K562 (cell line): ENCODE results near the gene B4GALT5. TPM values are rescaled to one million over a fixed set of nuclear protein-coding genes. Genes with fewer than 3 reads are reported as not detected.

Experiments used
- ATAC-seq: fragments of 200-7000 bp; cut with Tn5 transposase; 3 replicates; pipeline ENCODE4 v1.9.1; 2020; ENCODE audit warnings: moderate library complexity
- BruUV-seq: library from RNA; stranded (reverse); fragments of 400-500 nt; replicated peaks from 2 replicates; lab custom pipeline; 2021; lab: Mats Ljungman, UMichigan
- CTCF ChIA-PET: fragments of 300-600 bp; formaldehyde crosslinking; extraction: SDS; loops from one replicate; lab custom pipeline; 2021; ENCODE audit warnings: low intra/inter-chr PET ratio; lab: Yijun Ruan, JAX
- POLR2A ChIA-PET: fragments of 300-600, 350-650 bp; sonication (Branson Sonifier 250); formaldehyde crosslinking; extraction: SDS; loops from one replicate; lab custom pipeline; 2021; ENCODE audit warnings: antibody characterized with exemption, inconsistent platforms; lab: Yijun Ruan, JAX
- DNase-seq, 4 experiments: peaks; one replicate each; pipeline versions ENCODE4 v3.0.0 to v3.0.0-alpha.2; 2011 to 2018; ENCODE audit warnings: low spot score in 3 of 4, mixed read lengths in 3 of 4; ENCODE audit errors: extremely low read depth in 1 of 4
- FAIRE-seq: peaks from 2 replicates; lab custom pipeline; 2011; peaks lifted over from hg19 to GRCh38; lab: Jason Lieb, UNC
- H2AFZ ChIP-seq: 2 replicates; pipeline ENCODE4 v1.6.0; 2011; ENCODE audit warnings: low read depth, low read length, control low read depth, inconsistent platforms
- H3K27ac ChIP-seq: fragments of 200-600 bp; 3 replicates; pipeline ENCODE4 v1.8.0; 2011; ENCODE audit warnings: low read depth, mild to moderate bottlenecking, control low read depth, inconsistent platforms, low read length, moderate library complexity, mixed read lengths; ENCODE audit errors: extremely low read depth
- H3K27me3 ChIP-seq, 2 experiments: fragments of 300-600 bp in 1 of 2; 2 replicates in 1 of 2; 3 replicates in 1 of 2; pipeline versions ENCODE4 v1.6.0 to v1.8.0; 2011; ENCODE audit warnings: inconsistent platforms in 2 of 2, low read length in 2 of 2, mild to moderate bottlenecking in 1 of 2, mixed read lengths in 1 of 2, moderate library complexity in 1 of 2; ENCODE audit not compliant: control insufficient read depth in 2 of 2, insufficient read depth in 2 of 2
- H3K36me3 ChIP-seq: fragments of 300-600 bp; 3 replicates; pipeline ENCODE4 v1.8.0; 2011; ENCODE audit warnings: mild to moderate bottlenecking, low read length, inconsistent platforms; ENCODE audit not compliant: control insufficient read depth, insufficient read depth
- H3K4me1 ChIP-seq, 2 experiments: fragments of 200-600 bp in 1 of 2; replicated peaks in 1 of 2; 2 replicates in 1 of 2; 3 replicates in 1 of 2; pipeline versions ENCODE4 v1.5.1 to v1.8.0; 2011; ENCODE audit warnings: inconsistent platforms in 2 of 2, low read length in 2 of 2, mild to moderate bottlenecking in 1 of 2, mixed read lengths in 1 of 2, moderate library complexity in 1 of 2; ENCODE audit not compliant: control insufficient read depth in 2 of 2, insufficient read depth in 2 of 2
- H3K4me2 ChIP-seq: 2 replicates; pipeline ENCODE4 v1.6.1; 2011; ENCODE audit warnings: low read length, control low read depth, inconsistent platforms, mixed read lengths; ENCODE audit not compliant: insufficient read depth
- H3K4me3 ChIP-seq: fragments of 200-600 bp; sonication (generic), shearing (Covaris generic); 2 replicates; pipeline ENCODE4 v1.5.1; 2016; ENCODE audit warnings: control low read depth, inconsistent platforms
- H3K79me2 ChIP-seq: fragments of 200-600 bp; 3 replicates; pipeline ENCODE4 v1.8.0; 2011; ENCODE audit warnings: low read length, inconsistent platforms; ENCODE audit not compliant: control insufficient read depth, insufficient read depth
- H3K9ac ChIP-seq, 2 experiments: 2 replicates each; pipeline versions ENCODE4 v1.6.0 to v1.6.1; 2011; ENCODE audit warnings: low read depth in 2 of 2, low read length in 2 of 2, control low read depth in 1 of 2, inconsistent platforms in 1 of 2, mild to moderate bottlenecking in 1 of 2, mixed read lengths in 1 of 2; ENCODE audit not compliant: insufficient read depth in 1 of 2
- H3K9me1 ChIP-seq: one replicate; pipeline ENCODE4 v1.6.0; 2011; ENCODE audit warnings: inconsistent platforms, mild to moderate bottlenecking, low read length, moderate library complexity; ENCODE audit not compliant: control insufficient read depth, insufficient read depth
- H3K9me3 ChIP-seq: replicated peaks from 2 replicates; pipeline ENCODE4 v1.5.1; 2011; ENCODE audit warnings: low read depth, low read length, inconsistent platforms; ENCODE audit not compliant: control insufficient read depth, insufficient read depth
- H4K20me1 ChIP-seq: replicated peaks from 2 replicates; pipeline ENCODE4 v1.6.1; 2011; ENCODE audit warnings: low read length, inconsistent platforms, mixed read lengths; ENCODE audit not compliant: control insufficient read depth, insufficient read depth
- TRIM24 ChIP-seq, 2 experiments: fragments of 450-650 bp; IDR thresholded peaks; 2 replicates each; pipeline ENCODE4 v1.6.1; 2016
- ZNF12 ChIP-seq: sonication (generic); formaldehyde crosslinking; IDR thresholded peaks from 2 replicates; pipeline ENCODE4 v1.4.0; 2020; ENCODE audit warnings: mild to moderate bottlenecking, missing genetic modification reagents
- ZNF184 ChIP-seq: sonication (generic); formaldehyde crosslinking; IDR thresholded peaks from 2 replicates; pipeline ENCODE4 v1.5.0; 2020; ENCODE audit warnings: missing genetic modification reagents
- WGBS: fragments of 100-300 bp; shearing (Covaris generic); methylation state at CpG from one replicate; pipeline ENCODE4 v1.1.6; 2016; ENCODE audit warnings: low coverage, mixed read lengths; ENCODE audit not compliant: insufficient coverage; ENCODE audit errors: missing lambda C conversion rate; 5-methylcytosine and 5-hydroxymethylcytosine counted together
- in situ Hi-C: fragments of 300-500 bp; cut with MboI; formaldehyde crosslinking; loops from 4 replicates; pipeline ENCODE4 v1.15.0; 2018; ENCODE audit warnings: inconsistent platforms, mixed read lengths
- intact Hi-C: fragments of 100-400 bp; cut with micrococcal nuclease; formaldehyde crosslinking; loops from 2 replicates; pipeline ENCODE4 v1.14.2; 2022
- polyA plus RNA-seq, 8 experiments: library from polyadenylated mRNA; depleted of rRNA in 4 of 8; stranded (reverse) in 5 of 8; unstranded in 3 of 8; fragments of >200 nt; fragmentation: Nextera tagmentation in 2 of 8; fragmentation: Illumina TruSeq in 1 of 8; extraction: Ambion mirVana in 2 of 8; extraction: Trizol in 1 of 8; gene quantifications; 2 replicates each; pipeline versions ENCODE4 v1.2.1 to v1.2.3, GENCODE V29; 2011 to 2014; ENCODE audit warnings: inconsistent platforms in 1 of 8, missing spikeins in 1 of 8
- total RNA-seq, 7 experiments: library from RNA; depleted of rRNA in 6 of 7; stranded (reverse); fragments of >200 nt in 6 of 7; fragmentation: Illumina TruSeq in 2 of 7; extraction: Trizol in 2 of 7; gene quantifications; 2 replicates each; pipeline versions ENCODE4 v1.2.1 to v1.2.3, GENCODE V29; 2011 to 2021; ENCODE audit warnings: low replicate concordance in 1 of 7
- TF ChIP-seq, protein P1 (sequence below): fragments of 450-650 bp; IDR thresholded peaks from 2 replicates; pipeline ENCODE4 v1.6.1; 2018; ENCODE audit warnings: mild to moderate bottlenecking, low read depth; ENCODE audit not compliant: partially characterized antibody
- TF ChIP-seq, protein P2 (sequence below): fragments of 450-650 bp; IDR thresholded peaks from 2 replicates; pipeline ENCODE4 v1.6.1; 2018; ENCODE audit not compliant: partially characterized antibody

Gene B4GALT5
- total and polyA plus RNA-seq, 9 of the 15 experiments (the other 6 are each of a cell fraction or from before 2014, with no cell fraction given), result 8.5 to 32.6 (median 23.4) TPM

DNA sequence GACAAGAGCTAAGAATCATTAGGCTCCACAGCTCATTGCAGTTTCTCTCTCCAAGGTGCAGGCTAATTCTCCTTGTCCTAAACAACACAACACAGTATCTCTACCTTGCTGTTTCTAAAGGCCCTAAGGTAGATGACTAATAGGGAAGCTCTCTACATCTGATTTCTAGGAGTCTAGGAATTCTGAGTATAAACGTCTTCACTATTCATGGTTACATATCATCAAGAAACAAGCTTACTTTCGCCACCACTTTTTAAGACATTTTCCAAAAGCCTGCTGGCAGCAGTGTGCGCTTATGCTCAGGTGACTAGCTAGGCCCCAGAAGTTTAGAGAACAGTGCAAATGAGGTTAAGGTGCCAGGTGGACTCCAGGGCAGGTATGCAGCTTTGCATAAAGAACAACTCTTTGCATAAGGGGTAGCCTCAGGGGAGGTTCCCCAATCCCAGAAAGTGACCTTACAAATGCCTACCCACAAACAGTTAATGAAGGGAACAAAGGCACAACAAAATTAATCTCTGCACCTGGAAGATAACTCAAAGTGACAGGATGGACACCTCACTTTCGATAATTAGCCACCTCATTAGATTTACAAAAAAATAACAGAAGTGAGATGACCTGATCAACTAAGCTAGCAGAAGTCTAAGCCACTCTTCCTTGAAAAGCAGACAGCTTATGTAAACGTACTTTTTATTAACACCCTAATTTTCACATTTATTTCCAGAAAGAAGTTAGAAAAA is 20.1 kb downstream of the B4GALT5 start:
- POLR2A ChIA-PET, result interaction anchor here (0.6 to 1.4 kb wide), 8 partner anchors 8 to 502 kb away, joined by 3 to 5 read pairs (median 3); no protein-coding TSS in a partner anchor
- in situ Hi-C loops, result no loop called here
- BruUV-seq, result no TSS peak

DNA sequence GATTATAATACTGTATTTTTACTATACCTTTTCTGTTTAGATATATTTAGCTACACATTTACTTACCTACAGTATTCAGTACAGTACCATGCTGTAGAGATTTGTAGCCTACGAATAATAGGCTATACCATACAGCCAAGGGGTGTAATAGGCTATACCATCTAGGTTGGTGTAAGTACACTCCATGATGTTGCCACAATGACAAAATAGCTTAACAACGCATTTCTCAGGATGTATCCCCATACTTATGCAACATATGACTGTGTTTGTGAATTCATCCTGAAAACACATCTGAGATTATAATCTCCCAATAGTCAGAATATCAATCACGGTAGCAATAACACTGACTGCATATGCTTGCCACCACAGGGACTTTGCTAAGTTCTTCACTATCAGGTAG is 20.7 kb downstream of the B4GALT5 start:
- Histone ChIP-seq H2AFZ (no peak overlapping the region), H3K79me2 (peaks cover 100% of the 10 kb centered on the region), H3K9me3 (no peaks in the 10 kb centered on the region), H3K9ac (no peak overlapping the region), H3K4me3 (no peak overlapping the region), H3K4me1 (peaks cover 8 to 30% of the 10 kb centered on the region in 2 experiments), H3K9me1 (no peaks in the 10 kb centered on the region), H3K27me3 (no peaks in the 10 kb centered on the region), H3K4me2 (no peak overlapping the region), H4K20me1 (peaks cover 10% of the 10 kb centered on the region), H3K27ac (no peak overlapping the region), H3K36me3 (peaks cover 5% of the 10 kb centered on the region; the same call in 2 of the 3 replicates)
- CTCF ChIA-PET, result no interaction called here
- WGBS, result 73% methylated on average over 3 of the region's 3 CpGs
- POLR2A ChIA-PET, result interaction anchor here (0.7 to 1.4 kb wide), 6 partner anchors 9 to 152 kb away, joined by 3 to 5 read pairs (median 3); no protein-coding TSS in a partner anchor
- intact Hi-C loops, result no loop called here
- BruUV-seq, result no TSS peak
- FAIRE-seq, result no peak
- in situ Hi-C loops, result no loop called here
- DNase-seq, result no peak
- TF ChIP-seq, protein P1, sequence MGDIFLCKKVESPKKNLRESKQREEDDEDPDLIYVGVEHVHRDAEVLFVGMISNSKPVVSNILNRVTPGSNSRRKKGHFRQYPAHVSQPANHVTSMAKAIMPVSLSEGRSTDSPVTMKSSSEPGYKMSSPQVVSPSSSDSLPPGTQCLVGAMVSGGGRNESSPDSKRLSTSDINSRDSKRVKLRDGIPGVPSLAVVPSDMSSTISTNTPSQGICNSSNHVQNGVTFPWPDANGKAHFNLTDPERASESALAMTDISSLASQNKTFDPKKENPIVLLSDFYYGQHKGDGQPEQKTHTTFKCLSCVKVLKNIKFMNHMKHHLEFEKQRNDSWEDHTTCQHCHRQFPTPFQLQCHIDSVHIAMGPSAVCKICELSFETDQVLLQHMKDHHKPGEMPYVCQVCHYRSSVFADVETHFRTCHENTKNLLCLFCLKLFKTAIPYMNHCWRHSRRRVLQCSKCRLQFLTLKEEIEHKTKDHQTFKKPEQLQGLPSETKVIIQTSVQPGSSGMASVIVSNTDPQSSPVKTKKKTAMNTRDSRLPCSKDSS, result no peak
- TF ChIP-seq ZNF184 (CRISPR knock-in tag), result no peak
- TF ChIP-seq, protein P2, sequence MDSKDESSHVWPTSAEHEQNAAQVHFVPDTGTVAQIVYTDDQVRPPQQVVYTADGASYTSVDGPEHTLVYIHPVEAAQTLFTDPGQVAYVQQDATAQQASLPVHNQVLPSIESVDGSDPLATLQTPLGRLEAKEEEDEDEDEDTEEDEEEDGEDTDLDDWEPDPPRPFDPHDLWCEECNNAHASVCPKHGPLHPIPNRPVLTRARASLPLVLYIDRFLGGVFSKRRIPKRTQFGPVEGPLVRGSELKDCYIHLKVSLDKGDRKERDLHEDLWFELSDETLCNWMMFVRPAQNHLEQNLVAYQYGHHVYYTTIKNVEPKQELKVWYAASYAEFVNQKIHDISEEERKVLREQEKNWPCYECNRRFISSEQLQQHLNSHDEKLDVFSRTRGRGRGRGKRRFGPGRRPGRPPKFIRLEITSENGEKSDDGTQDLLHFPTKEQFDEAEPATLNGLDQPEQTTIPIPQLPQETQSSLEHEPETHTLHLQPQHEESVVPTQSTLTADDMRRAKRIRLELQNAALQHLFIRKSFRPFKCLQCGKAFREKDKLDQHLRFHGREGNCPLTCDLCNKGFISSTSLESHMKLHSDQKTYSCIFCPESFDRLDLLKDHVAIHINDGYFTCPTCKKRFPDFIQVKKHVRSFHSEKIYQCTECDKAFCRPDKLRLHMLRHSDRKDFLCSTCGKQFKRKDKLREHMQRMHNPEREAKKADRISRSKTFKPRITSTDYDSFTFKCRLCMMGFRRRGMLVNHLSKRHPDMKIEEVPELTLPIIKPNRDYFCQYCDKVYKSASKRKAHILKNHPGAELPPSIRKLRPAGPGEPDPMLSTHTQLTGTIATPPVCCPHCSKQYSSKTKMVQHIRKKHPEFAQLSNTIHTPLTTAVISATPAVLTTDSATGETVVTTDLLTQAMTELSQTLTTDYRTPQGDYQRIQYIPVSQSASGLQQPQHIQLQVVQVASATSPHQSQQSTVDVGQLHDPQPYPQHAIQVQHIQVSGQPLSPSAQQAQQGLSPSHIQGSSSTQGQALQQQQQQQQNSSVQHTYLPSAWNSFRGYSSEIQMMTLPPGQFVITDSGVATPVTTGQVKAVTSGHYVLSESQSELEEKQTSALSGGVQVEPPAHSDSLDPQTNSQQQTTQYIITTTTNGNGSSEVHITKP, result peak; percentile 88
- ATAC-seq, result no peak

More for the DNA sequence above, 20.1 kb downstream of the B4GALT5 start:
- FAIRE-seq, result no peak
- Histone ChIP-seq H3K9me1 (no peaks in the 10 kb centered on the region), H3K27ac (no peak overlapping the region), H3K36me3 (peaks cover 5% of the 10 kb centered on the region; the same call in 2 of the 3 replicates), H3K27me3 (no peaks in the 10 kb centered on the region)
- intact Hi-C loops, result no loop called here
- TF ChIP-seq ZNF12 (CRISPR knock-in tag), result no peak
- no peak for TF ChIP-seq TRIM24 (IDR thresholded peaks at IDR 0.05)
- TF ChIP-seq, all 486 proteins: peak for 0
- CTCF ChIA-PET, result no interaction called here
- Histone ChIP-seq H3K79me2 (peaks cover 100% of the 10 kb centered on the region), H3K9ac (no peak overlapping the region), H3K4me3 (no peak overlapping the region), H3K4me1 (peaks cover 4 to 25% of the 10 kb centered on the region in 2 experiments), H3K9me3 (no peaks in the 10 kb centered on the region), H2AFZ (no peak overlapping the region), H3K4me2 (no peak overlapping the region), H4K20me1 (peaks cover 10% of the 10 kb centered on the region)
- 59% methylated on average over 5 of the region's 5 CpGs for WGBS
- DNase-seq (no peak), ATAC-seq (no peak)
